Neutrophil (primary cell): ENCODE measurements around the gene MTARC1.

Experiments used
- H3K27ac ChIP-seq: fragments of 200-600 bp; sonication (generic); 2 replicates; pipeline ENCODE4 v1.5.1; 2016; ENCODE audit warnings: mild to moderate bottlenecking, moderate library complexity
- H3K27me3 ChIP-seq: fragments of 200-600 bp; sonication (generic); 2 replicates; pipeline ENCODE4 v1.6.0; 2016; ENCODE audit warnings: mild to moderate bottlenecking
- H3K36me3 ChIP-seq: fragments of 200-600 bp; sonication (generic); 2 replicates; pipeline ENCODE4 v1.5.1; 2017
- H3K4me1 ChIP-seq, 2 experiments: fragments of 200-600 bp in 1 of 2; sonication (generic) in 1 of 2; 1 replicate in 1 of 2; 2 replicates in 1 of 2; pipeline versions ENCODE4 v1.5.1 to v1.6.1; 2013 to 2016; ENCODE audit warnings: low read depth in 1 of 2, low read length in 1 of 2, mild to moderate bottlenecking in 1 of 2, moderate library complexity in 1 of 2; ENCODE audit not compliant: control insufficient read depth in 1 of 2, insufficient read depth in 1 of 2
- H3K4me3 ChIP-seq, 2 experiments: fragments of 200-600 bp in 1 of 2; sonication (generic) in 1 of 2; 1 replicate in 1 of 2; 2 replicates in 1 of 2; pipeline ENCODE4 v1.5.1; 2013 to 2016; ENCODE audit warnings: low read depth in 1 of 2, low read length in 1 of 2, mild to moderate bottlenecking in 1 of 2, moderate library complexity in 1 of 2
- H3K9me3 ChIP-seq: fragments of 200-600 bp; sonication (generic); 2 replicates; pipeline ENCODE4 v1.5.1; 2016
- CTCF ChIP-seq: fragments of 200-600 bp; sonication (generic); IDR thresholded peaks from 2 replicates; pipeline ENCODE4 v1.5.1; 2016; ENCODE audit warnings: antibody characterized with exemption

Gene MTARC1

GRCh38 chr1:220747437-220748088 is 39.1 kb upstream of the MTARC1 start:
- peak overlapping the region; percentile 56 to 58 for H3K4me3 ChIP-seq
- peaks cover 37% of the 10 kb centered on the region for H3K27me3 ChIP-seq
- peaks cover 22 to 23% of the 10 kb centered on the region in 2 experiments for H3K4me1 ChIP-seq
- no peak overlapping the region for H3K27ac ChIP-seq
- no peaks in the 10 kb centered on the region for H3K36me3 ChIP-seq
- no peaks in the 10 kb centered on the region for H3K9me3 ChIP-seq
- TF ChIP-seq CTCF: no peak

DNA sequence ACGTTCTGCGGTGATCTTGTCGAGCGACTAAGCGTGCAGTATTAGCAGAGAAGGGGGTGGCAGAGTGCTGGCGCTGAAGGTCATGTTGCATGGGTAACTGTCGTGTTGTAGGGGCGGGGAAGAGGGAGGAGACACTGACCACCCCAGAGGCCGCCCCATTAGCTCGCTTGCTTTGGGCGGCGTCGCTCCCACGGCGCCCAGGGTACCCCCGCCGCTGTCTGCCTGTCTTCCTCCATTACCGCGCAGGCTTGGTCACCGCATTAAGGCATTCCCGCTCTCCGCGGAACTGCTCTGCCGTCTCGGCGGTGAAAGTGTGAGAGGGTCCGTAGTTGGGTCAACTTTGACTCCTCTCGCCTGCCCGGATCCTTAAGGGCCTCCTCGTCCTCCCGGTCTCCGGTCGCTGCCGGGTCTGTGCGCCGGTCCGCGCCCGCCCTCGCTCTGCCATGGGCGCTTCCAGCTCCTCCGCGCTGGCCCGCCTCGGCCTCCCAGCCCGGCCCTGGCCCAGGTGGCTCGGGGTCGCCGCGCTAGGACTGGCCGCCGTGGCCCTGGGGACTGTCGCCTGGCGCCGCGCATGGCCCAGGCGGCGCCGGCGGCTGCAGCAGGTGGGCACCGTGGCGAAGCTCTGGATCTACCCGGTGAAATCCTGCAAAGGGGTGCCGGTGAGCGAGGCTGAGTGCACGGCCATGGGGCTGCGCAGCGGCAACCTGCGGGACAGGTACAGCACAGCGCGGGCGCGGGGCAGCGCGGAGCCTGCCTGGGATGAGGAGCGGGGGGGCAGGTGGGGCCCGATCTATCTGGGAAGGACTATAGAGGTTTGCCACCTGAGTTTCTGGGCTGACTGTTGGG is 38.4 kb upstream of the MTARC1 start, which contains the start of gene MTARC2:
Gene MTARC2 (plus strand): TSS at position 234 of the 846 bp plus-strand sequence. CDS start 210 bp downstream, at position 444.
- H3K27ac ChIP-seq: no peak within 1 kb of the TSS
- peak within 1 kb of the TSS; percentile 56 to 58 for H3K4me3 ChIP-seq

GRCh38 chr1:220748936-220749335 is 37.8 kb upstream of the MTARC1 start:
- H3K27ac ChIP-seq: no peak overlapping the region
- H3K27me3 ChIP-seq: peaks cover 37% of the 10 kb centered on the region
- H3K4me1 ChIP-seq: peaks cover 22 to 23% of the 10 kb centered on the region in 2 experiments
- H3K36me3 ChIP-seq: no peaks in the 10 kb centered on the region
- H3K9me3 ChIP-seq: no peaks in the 10 kb centered on the region
- no peak for TF ChIP-seq CTCF
- H3K4me3 ChIP-seq: peak overlapping the region; percentile 56 to 58

More for the DNA sequence above, 38.4 kb upstream of the MTARC1 start, which contains the start of gene MTARC2:
- Histone ChIP-seq H3K4me1 (peaks cover 22 to 23% of the 10 kb centered on the region in 2 experiments), H3K36me3 (no peaks in the 10 kb centered on the region), H3K9me3 (no peaks in the 10 kb centered on the region), H3K27me3 (peaks cover 37% of the 10 kb centered on the region)
- TF ChIP-seq CTCF: no peak

DNA sequence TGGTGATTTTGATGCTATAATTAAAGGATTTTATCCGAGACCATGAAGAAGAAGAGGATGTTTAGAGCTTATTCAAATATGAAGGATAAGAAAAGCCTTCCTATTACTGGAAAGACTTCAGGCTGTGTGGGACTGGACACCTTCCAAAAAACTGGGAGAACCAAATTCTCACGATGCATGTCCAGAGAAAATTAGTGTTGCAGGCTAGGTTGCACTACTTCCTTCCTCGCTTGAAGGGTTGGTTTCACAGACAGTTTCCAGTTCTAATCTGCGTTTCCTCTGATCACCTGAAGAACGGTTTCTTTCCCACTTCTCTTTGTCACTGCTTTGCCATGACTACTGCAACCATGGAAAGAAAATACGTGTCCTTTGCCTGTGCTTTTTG is 36.6 kb upstream of the MTARC1 start:
- Histone ChIP-seq H3K27ac (no peak overlapping the region), H3K36me3 (no peaks in the 10 kb centered on the region), H3K4me3 (no peak overlapping the region), H3K27me3 (peaks cover 37% of the 10 kb centered on the region), H3K4me1 (peaks cover 22 to 23% of the 10 kb centered on the region in 2 experiments), H3K9me3 (no peaks in the 10 kb centered on the region)
- no peak for TF ChIP-seq CTCF

GRCh38 chr1:220751111-220751510 is 35.6 kb upstream of the MTARC1 start:
- TF ChIP-seq CTCF: no peak
- no peak overlapping the region for H3K27ac ChIP-seq
- H3K36me3 ChIP-seq: no peaks in the 10 kb centered on the region
- peaks cover 33% of the 10 kb centered on the region for H3K27me3 ChIP-seq
- H3K4me3 ChIP-seq: no peak overlapping the region
- H3K4me1 ChIP-seq: peaks cover 22 to 23% of the 10 kb centered on the region in 2 experiments
- H3K9me3 ChIP-seq: no peaks in the 10 kb centered on the region
